ENCODE results near the gene OR1D5.

OR1D5 gene

DNA sequence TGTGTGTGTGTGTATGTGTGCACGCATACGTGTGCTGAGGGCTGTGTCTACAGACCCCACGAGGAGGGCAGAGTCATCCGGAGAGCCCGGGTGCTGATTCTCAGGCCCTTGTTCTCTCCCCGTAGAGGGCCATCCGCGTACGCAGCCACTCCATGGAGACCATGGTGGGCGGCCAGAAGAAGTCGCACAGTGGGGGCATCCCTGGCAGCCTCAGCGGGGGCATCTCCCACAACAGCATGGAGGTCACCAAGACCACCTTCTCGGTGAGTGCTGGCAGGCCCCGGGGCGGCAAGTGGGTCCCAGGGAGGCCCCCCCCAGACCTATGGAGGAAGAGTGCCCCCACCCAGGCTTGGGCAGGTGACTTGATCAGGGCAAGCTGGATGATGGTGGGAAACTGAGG lies 45.5 kb downstream of the OR1D5 start:
- no peak overlapping the region for H3K27ac ChIP-seq (ENCODE audit: low read depth, low read length, poor library complexity, severe bottlenecking)
- H3K9ac ChIP-seq (ENCODE audit: low read length), result no peak overlapping the region
- H3K79me2 ChIP-seq (ENCODE audit: insufficient read depth, low read length), result no peaks in the 10 kb centered on the region
- no peak overlapping the region for H3K4me2 ChIP-seq (ENCODE audit: low read length)
- no peaks in the 10 kb centered on the region; the same call in 1 of the 2 replicates for H3K36me3 ChIP-seq (ENCODE audit: insufficient read depth, low read length)
- H3K4me3 ChIP-seq (ENCODE audit: low read depth, low read length, poor library complexity, severe bottlenecking), result no peak overlapping the region
- H2AFZ ChIP-seq (ENCODE audit: low read length), result no peak overlapping the region
- H3K9me3 ChIP-seq (ENCODE audit: low read length), result no peaks in the 10 kb centered on the region
- no peaks in the 10 kb centered on the region for H3F3A ChIP-seq (ENCODE audit: insufficient read depth, low read length)
- no peaks in the 10 kb centered on the region for H3K4me1 ChIP-seq (ENCODE audit: insufficient read depth, low read length, severe bottlenecking)
- H4K20me1 ChIP-seq (ENCODE audit: insufficient read depth, low read length), result no peaks in the 10 kb centered on the region
- H3K9me2 ChIP-seq (ENCODE audit: low read depth, low read length), result no peaks in the 10 kb centered on the region
- no peak for TF ChIP-seq EZH2 (IDR thresholded peaks at IDR 0.05; ENCODE audit: borderline replicate concordance, low read length)
- peaks cover under 1% of the 10 kb centered on the region; the same call in 1 of the 2 replicates for H3K27me3 ChIP-seq (ENCODE audit: insufficient read depth, low read length)

DNA sequence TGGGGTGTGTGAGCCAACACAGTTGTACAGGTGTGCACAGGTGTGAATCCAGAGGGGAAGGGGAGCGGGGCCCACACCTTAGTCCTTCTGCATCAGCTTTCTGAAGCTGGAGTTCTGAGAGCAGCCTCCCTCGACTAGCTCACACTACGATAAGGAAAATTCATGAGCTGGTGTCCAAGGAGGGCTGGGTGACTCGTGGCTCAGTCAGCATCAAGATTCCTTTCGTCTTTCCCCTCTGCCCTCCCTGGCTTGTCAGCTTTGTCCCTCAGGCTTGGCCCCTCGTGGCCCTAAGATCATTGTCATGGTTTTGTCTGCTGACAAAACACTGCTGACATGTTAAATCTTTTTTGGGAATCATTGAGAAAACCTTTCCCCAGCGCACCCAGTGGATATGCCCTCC lies 47.5 kb downstream of the OR1D5 start:
- no peaks in the 10 kb centered on the region for H3F3A ChIP-seq (ENCODE audit: insufficient read depth, low read length)
- H3K9me2 ChIP-seq (ENCODE audit: low read depth, low read length), result no peaks in the 10 kb centered on the region
- H3K4me2 ChIP-seq (ENCODE audit: low read length), result no peak overlapping the region
- no peak overlapping the region for H3K9ac ChIP-seq (ENCODE audit: low read length)
- H4K20me1 ChIP-seq (ENCODE audit: insufficient read depth, low read length), result no peaks in the 10 kb centered on the region
- H2AFZ ChIP-seq (ENCODE audit: low read length), result no peak overlapping the region
- no peak for TF ChIP-seq EZH2 (IDR thresholded peaks at IDR 0.05; ENCODE audit: borderline replicate concordance, low read length)
- TF ChIP-seq, protein P1, sequence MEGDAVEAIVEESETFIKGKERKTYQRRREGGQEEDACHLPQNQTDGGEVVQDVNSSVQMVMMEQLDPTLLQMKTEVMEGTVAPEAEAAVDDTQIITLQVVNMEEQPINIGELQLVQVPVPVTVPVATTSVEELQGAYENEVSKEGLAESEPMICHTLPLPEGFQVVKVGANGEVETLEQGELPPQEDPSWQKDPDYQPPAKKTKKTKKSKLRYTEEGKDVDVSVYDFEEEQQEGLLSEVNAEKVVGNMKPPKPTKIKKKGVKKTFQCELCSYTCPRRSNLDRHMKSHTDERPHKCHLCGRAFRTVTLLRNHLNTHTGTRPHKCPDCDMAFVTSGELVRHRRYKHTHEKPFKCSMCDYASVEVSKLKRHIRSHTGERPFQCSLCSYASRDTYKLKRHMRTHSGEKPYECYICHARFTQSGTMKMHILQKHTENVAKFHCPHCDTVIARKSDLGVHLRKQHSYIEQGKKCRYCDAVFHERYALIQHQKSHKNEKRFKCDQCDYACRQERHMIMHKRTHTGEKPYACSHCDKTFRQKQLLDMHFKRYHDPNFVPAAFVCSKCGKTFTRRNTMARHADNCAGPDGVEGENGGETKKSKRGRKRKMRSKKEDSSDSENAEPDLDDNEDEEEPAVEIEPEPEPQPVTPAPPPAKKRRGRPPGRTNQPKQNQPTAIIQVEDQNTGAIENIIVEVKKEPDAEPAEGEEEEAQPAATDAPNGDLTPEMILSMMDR (IDR thresholded peaks at IDR 0.05; ENCODE audit: low read length), result no peak
- H3K27me3 ChIP-seq (ENCODE audit: insufficient read depth, low read length), result no peaks in the 10 kb centered on the region
- no peak overlapping the region for H3K27ac ChIP-seq (ENCODE audit: low read depth, low read length, poor library complexity, severe bottlenecking)
- no peaks in the 10 kb centered on the region for H3K4me1 ChIP-seq (ENCODE audit: insufficient read depth, low read length, severe bottlenecking)
- no peak overlapping the region for H3K4me3 ChIP-seq (ENCODE audit: low read depth, low read length, poor library complexity, severe bottlenecking)
- no peaks in the 10 kb centered on the region for H3K36me3 ChIP-seq (ENCODE audit: insufficient read depth, low read length)
- no peaks in the 10 kb centered on the region for H3K79me2 ChIP-seq (ENCODE audit: insufficient read depth, low read length)
- no peaks in the 10 kb centered on the region for H3K9me3 ChIP-seq (ENCODE audit: low read length)

DNA sequence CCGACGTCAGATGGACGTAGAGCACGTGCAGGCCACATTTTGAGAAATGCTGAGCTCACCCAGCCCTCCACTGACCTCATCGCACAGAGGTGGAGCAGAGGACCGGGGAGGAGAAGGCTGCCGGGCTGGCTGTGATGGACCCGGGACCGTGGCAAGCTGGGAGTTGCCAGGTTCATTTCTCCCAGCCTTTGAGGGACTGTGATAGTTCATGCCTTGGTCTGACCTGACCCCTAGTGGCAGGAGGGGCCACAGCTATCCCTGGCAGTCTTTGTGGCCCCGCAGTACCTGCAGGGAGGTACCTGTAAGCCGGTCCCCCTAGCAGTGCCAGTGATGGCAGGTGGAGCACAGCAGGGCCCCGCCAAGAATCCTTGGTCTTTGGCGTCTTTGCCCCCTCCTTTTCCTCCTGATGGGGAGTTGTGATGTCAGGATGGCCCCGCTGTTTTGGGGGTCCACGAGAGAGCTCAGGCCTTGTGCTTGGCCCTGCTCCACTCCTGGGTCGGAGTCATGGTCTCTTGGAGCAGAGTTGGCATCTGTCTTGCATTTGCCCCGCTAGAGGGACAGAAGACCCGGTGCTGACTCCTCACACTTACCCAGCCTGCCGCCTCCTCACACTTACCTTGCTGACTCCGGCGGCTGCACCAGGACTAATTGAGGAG lies 50.4 kb downstream of the OR1D5 start:
- no peaks in the 10 kb centered on the region for H3K9me2 ChIP-seq (ENCODE audit: low read depth, low read length)
- no peak overlapping the region for H3K4me2 ChIP-seq (ENCODE audit: low read length)
- no peak overlapping the region for H2AFZ ChIP-seq (ENCODE audit: low read length)
- no peak overlapping the region for H3K4me3 ChIP-seq (ENCODE audit: low read depth, low read length, poor library complexity, severe bottlenecking)
- no peak overlapping the region for H3K27ac ChIP-seq (ENCODE audit: low read depth, low read length, poor library complexity, severe bottlenecking)
- no peak for TF ChIP-seq EZH2 (IDR thresholded peaks at IDR 0.05; ENCODE audit: borderline replicate concordance, low read length)
- TF ChIP-seq, protein P1 (IDR thresholded peaks at IDR 0.05; ENCODE audit: low read length), result peak; percentile 87
- H3K9me3 ChIP-seq (ENCODE audit: low read length), result no peaks in the 10 kb centered on the region
- no peaks in the 10 kb centered on the region for H3K27me3 ChIP-seq (ENCODE audit: insufficient read depth, low read length)
- no peaks in the 10 kb centered on the region for H3F3A ChIP-seq (ENCODE audit: insufficient read depth, low read length)
- H3K36me3 ChIP-seq (ENCODE audit: insufficient read depth, low read length), result no peaks in the 10 kb centered on the region
- no peaks in the 10 kb centered on the region for H3K4me1 ChIP-seq (ENCODE audit: insufficient read depth, low read length, severe bottlenecking)
- H3K79me2 ChIP-seq (ENCODE audit: insufficient read depth, low read length), result no peaks in the 10 kb centered on the region
- H3K9ac ChIP-seq (ENCODE audit: low read length), result no peak overlapping the region
- H4K20me1 ChIP-seq (ENCODE audit: insufficient read depth, low read length), result no peaks in the 10 kb centered on the region

Measured in OCI-LY1 (cell line).